Measurements from ENCODE around the gene BEST2.

BEST2 gene

DNA sequence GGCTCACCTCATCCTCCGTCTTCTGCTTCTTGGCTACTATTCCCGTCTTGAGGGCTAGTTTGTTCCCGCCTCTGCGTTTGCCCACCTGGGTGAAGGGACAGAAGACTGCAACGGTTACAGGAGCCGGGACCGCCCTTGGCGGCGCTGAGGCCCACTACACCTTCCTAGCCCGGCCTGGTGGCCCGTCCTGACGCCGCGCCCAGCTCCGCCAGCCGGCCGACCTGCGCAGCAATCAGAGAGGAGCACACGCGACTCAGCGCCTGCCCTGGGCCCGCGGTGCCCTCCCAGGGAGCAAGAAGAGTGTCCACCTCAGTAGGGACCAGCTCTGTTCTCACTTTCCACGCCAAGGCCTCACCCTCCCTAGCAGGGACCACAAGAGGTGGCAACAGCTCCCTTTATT, 20.3 kb upstream of the BEST2 start:
- no peak for DNase-seq

GRCh38 chr19:12733369-12734214, 18.0 kb upstream of the BEST2 start:
- peak; percentile 50 for DNase-seq

GRCh38 chr19:12736995-12737834, 14.4 kb upstream of the BEST2 start, which contains the start of gene GET3:
GET3 (plus strand) TSS chr19:12737497; CDS start chr19:12737506, 9 bp downstream.
- DNase-seq = peak; percentile 100

GRCh38 chr19:12737835-12738351, 13.7 kb upstream of the BEST2 start:
- DNase-seq = no peak

GRCh38 chr19:12745166-12745897, 6.3 kb upstream of the BEST2 start:
- DNase-seq = no peak

DNA sequence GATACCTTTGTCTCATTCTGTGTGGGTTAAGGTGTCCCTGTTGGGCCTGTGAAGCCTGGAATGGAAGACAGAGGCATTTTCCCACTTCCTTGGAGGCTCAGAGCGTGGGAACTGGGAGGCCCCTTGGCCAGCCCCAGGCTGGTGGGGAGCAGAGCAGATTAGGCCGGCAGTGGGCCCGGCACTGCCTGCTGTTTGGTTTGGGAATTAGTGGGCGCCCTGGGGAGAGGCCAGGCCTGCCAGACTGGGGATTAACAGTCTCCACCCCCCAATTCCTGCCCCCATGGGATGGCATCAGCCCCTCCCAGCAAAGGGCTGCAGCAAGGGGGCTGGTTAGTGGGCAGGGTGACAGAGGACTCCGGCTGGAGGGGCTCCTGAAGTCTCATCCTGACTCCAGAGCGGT, 3.1 kb upstream of the BEST2 start:
- no peak for DNase-seq

- DNase-seq = peak; percentile 40
These were observed 1.6 kb upstream of the BEST2 start for GRCh38 chr19:12749938-12750521.

DNA sequence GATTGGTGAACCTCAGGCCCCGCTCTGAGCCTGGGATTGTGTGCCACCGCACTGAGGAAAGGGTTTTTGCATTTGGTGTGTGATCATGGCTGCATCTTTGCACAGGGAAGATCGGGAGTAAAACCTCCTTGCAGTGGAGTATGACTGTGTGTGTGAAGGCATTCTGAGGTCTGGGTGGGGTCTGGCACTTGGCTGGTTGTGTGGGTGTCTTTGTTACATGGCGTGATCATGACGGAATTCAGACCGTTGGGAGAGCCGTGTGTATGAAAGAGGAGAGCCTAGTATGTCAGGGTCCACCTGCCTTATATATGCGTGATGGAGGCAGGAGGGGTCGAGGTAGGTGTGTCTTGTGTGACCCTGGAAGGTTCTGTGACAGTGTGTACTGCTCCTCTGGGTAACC, 740 bp upstream of the BEST2 start:
- DNase-seq = no peak

DNA sequence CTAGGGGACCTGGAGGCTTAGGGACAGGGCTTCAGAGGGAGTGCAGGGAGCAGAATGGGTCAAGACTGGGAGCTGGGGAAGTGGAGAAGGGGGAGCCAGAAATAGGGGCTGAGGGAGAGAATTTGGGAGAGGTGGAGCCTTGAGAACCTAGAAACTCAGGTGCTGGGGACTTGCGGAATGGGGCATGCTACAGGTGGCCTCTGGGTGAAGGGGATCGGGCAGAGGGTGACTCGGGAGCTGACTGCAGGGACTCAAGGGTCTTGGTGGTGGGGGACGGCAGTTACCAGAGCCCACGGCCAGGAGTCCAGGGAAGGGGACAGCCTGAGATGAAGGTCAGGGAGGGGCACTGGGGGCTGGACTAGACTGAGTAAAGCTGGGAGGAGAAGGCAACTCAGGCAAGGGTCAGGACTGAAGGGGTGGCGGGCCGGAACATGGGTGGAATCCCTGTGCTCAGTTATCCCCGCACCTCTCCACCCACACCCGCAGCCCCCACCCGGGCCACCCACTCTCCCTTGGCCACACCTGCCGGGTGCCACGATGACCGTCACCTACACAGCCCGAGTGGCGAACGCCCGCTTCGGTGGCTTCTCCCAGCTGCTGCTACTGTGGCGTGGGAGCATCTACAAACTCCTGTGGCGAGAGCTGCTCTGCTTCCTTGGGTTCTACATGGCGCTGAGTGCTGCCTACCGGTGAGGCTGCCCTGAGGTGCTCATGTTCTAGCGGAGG, 628 bp downstream of the BEST2 start:
- no peak for DNase-seq

GRCh38 chr19:12754465-12755196, 3.0 kb downstream of the BEST2 start:
- DNase-seq = no peak

- no peak for DNase-seq
These were observed 4.7 kb downstream of the BEST2 start for GRCh38 chr19:12756150-12756883.

DNA sequence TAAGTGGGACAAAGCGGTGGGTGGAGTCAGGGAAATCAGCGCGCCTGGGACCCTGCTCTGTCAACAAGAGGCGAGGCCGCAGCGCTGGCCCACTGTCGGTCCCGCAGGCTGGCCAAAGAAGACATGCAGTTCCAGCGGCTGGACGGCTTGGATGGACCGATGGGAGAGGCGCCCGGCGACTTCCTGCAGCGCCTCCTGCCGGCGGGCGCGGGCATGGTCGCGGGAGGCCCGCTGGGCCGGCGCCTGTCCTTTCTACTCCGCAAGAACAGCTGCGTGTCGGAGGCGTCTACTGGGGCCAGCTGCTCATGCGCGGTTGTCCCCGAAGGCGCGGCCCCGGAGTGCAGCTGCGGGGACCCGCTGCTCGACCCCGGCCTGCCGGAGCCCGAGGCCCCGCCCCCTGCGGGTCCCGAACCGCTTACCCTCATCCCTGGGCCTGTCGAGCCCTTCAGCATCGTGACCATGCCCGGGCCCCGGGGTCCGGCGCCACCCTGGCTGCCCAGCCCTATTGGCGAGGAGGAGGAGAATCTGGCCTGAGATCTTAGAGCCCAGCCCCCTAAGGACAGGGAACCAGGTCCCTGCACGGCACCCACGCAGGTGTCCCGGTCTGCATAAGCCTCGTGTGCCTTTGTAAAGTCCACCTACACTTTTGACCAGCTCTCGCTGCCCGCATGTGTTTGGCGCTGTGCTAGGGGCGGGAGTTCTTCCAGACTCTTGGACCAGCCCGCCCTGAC, 6.1 kb downstream of the BEST2 start:
- peak; percentile 38 for DNase-seq

- DNase-seq = no peak
These were observed 8.1 kb downstream of the BEST2 start for GRCh38 chr19:12759686-12760085.

GRCh38 chr19:12763100-12763499, 11.5 kb downstream of the BEST2 start:
- DNase-seq = no peak

- no peak for DNase-seq
These were observed 13.1 kb downstream of the BEST2 start for GRCh38 chr19:12764698-12765097.

GRCh38 chr19:12766051-12766521, 14.5 kb downstream of the BEST2 start:
- DNase-seq = peak; percentile 27

GRCh38 chr19:12767150-12767549, 15.6 kb downstream of the BEST2 start:
- DNase-seq = no peak

DNA sequence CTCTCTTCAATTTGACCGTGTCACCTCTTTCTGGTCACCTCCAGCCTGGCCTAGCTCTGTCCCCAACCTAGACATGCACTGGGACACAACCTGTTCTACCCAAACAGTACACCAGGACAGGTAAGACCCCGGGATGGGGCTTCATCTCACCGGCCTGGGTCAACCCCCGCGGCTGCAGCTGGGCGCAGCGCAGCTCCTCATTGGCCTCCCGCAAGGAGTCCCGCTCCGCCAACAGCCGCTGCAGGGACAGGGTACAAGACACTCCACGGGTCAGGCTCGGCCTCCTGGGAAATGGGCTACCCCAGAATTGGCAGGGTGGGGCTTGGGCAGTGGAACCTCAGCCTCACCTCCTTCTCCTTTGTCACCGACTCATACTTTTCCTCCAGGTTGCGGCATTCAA, 16.1 kb downstream of the BEST2 start:
- no peak for DNase-seq

DNA sequence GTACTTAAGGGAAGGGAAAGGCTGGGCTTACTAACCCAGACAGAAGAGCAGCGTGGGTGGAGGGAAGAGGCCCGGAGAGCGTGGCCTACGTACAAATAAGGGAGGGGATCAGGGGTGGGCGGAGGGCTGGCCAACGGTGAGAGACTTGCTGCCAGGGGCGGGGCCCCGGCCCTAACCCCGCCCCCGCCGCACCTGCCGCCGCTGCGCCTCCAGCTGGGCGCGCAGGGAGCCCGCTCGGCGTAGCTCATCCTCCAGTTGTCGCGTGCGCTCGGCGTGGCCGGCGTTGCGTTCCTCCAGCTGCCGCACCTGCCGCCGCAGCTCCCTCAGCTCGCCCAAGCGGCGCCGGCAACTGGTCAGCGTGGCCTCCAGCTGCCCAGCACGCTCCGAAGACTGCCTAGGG, 18.1 kb downstream of the BEST2 start:
- no peak for DNase-seq

GRCh38 chr19:12770922-12771321, 19.3 kb downstream of the BEST2 start:
- DNase-seq = no peak
